Right lobe of liver (tissue), 6 donors: Measurements from ENCODE around the gene DUSP5. TPM values are rescaled to one million over a fixed set of nuclear protein-coding genes. Genes with fewer than 3 reads are reported as not detected.

ENCODE experiments used
- ATAC-seq, 4 donors: fragments of 200-7000 bp; cut with Tn5 transposase; one replicate each; pipeline ENCODE4 v1.9.1; 2020; ENCODE audit warnings: mild to moderate bottlenecking in 4 of 4, moderate library complexity in 4 of 4
- DNase-seq, 3 donors: peaks; one replicate each; pipeline ENCODE4 v3.0.0-alpha.2; 2020
- H3K27ac ChIP-seq, 3 donors: fragments of 200-600 bp; one replicate each; pipeline ENCODE4 v1.8.0; 2022
- H3K27me3 ChIP-seq, 2 donors: fragments of 200-600 bp; one replicate each; pipeline ENCODE4 v1.8.0; 2022
- H3K36me3 ChIP-seq, 4 donors: fragments of 200-600 bp; sonication (generic) in 1 of 4; one replicate each; pipeline versions ENCODE4 v1.5.1 to v1.8.0; 2017 to 2022; ENCODE audit warnings: control low read depth in 1 of 4
- H3K4me1 ChIP-seq, 4 donors: fragments of 200-600 bp; sonication (generic) in 1 of 4; one replicate each; pipeline versions ENCODE4 v1.5.1 to v1.8.0; 2017 to 2022; ENCODE audit warnings: control low read depth in 1 of 4
- H3K4me3 ChIP-seq, 3 donors: fragments of 200-600 bp; one replicate each; pipeline ENCODE4 v1.8.0; 2022
- H3K9me3 ChIP-seq, 4 donors: fragments of 200-600 bp; sonication (generic) in 1 of 4; one replicate each; pipeline versions ENCODE4 v1.5.1 to v1.8.0; 2017 to 2022; ENCODE audit warnings: control low read depth in 1 of 4
- POLR2A ChIP-seq: fragments of 450-650 bp; IDR thresholded peaks from one replicate; pipeline ENCODE4 v1.6.1; 2017; ENCODE audit warnings: antibody characterized with exemption, mild to moderate bottlenecking
- WGBS: methylation state at CpG from one replicate; pipeline ENCODE4 v1.1.6; 2018; ENCODE audit warnings: low coverage, low lambda C conversion rate; ENCODE audit not compliant: insufficient coverage; ENCODE audit errors: missing lambda C conversion rate; 5-methylcytosine and 5-hydroxymethylcytosine counted together
- intact Hi-C, 2 donors: fragments of 100-400 bp; cut with DNase I; formaldehyde crosslinking; loops; one replicate each; pipeline versions ENCODE4 v1.11.2 to v1.14.1; 2022
- total RNA-seq, 6 experiments: library from RNA; depleted of rRNA in 2 of 6; stranded (reverse); fragments of >200 nt in 2 of 6; fragmentation: NEBNext Ultra II Directional in 3 of 6; extraction: Animal tissue kit (Norgen Biotek cat#: 25700) in 3 of 6; gene quantifications; one replicate each; pipeline versions ENCODE4 v1.1.0 to v1.2.4, GENCODE V29; 2016 to 2023
- TF ChIP-seq, protein P1 (sequence below), 4 donors: fragments of 200-600 bp in 3 of 4; fragments of 450-650 bp in 1 of 4; IDR thresholded peaks; one replicate each; pipeline versions ENCODE4 v1.5.1 to v1.8.0; 2016 to 2022; ENCODE audit warnings: antibody characterized with exemption in 4 of 4, mild to moderate bottlenecking in 2 of 4
- donor health status: DM: no; HTN: yes; CAD: no.
- donor health status: DM: no; HTN: no; CAD: no.
- donor health status: DM: no; HTN: no; CAD: no.
- donor health status: DM: no; HTN: yes; CAD: no.
- donor health status: DM: no; HTN: yes; CAD: no.

Gene DUSP5
- total RNA-seq, 6 experiments from 2014 or later = 2.3 to 47.7 (median 10.8) TPM

DNA sequence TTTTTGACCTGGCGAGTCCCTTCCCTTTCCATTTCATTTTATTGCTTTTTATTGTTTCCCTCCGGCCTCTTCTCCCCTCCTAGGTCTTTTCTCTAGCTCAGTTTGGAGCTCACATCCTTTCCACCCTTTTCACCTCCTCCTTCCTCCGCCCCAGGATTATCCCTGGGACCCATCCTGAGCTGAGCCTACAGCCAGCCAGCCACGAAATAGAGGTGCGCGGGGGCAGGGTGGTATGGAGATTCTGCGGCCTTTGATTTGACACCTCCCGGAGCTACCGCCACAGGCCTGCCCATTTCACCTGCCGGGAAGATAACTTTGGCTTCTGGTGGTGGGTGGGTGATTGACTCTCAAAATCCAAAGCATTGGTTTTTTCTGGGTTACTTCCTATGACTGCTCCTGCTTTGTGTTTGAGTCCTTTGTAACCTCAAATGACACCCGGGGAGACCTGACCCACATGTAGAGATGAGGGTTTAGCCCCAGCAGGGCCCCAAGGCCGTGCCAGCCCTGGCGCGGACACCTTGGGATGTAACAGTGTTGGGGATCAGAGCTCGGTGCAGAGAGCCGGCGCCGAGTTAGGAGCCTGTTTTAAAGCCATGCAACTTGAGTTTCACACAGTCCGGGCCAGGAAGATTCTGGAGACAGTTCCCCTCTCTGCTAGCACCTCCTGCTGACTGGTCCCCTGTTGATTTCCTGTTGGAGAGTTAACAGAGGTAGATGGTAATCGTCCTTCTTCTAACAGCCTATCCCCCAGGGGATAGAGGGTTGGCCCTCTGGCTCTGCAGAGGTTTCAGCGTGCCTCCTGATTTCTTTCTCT lies 1.5 kb downstream of the DUSP5 start:
- Histone ChIP-seq H3K9me3 (no peaks in the 10 kb centered on the region), H3K4me1 (peaks cover 0 to 25% (median 6%) of the 10 kb centered on the region in 4 donors), H3K36me3 (no peaks in the 10 kb centered on the region), H3K27ac (peak overlapping the region; percentile 53 to 79 (median 77)), H3K27me3 (no peaks in the 10 kb centered on the region), H3K4me3 (peak overlapping the region; percentile 60 to 91 (median 70))
- intact Hi-C loops = no loop called here
- ATAC-seq = peak in 1 of 4 donors; percentile 4
- TF ChIP-seq, protein P1, sequence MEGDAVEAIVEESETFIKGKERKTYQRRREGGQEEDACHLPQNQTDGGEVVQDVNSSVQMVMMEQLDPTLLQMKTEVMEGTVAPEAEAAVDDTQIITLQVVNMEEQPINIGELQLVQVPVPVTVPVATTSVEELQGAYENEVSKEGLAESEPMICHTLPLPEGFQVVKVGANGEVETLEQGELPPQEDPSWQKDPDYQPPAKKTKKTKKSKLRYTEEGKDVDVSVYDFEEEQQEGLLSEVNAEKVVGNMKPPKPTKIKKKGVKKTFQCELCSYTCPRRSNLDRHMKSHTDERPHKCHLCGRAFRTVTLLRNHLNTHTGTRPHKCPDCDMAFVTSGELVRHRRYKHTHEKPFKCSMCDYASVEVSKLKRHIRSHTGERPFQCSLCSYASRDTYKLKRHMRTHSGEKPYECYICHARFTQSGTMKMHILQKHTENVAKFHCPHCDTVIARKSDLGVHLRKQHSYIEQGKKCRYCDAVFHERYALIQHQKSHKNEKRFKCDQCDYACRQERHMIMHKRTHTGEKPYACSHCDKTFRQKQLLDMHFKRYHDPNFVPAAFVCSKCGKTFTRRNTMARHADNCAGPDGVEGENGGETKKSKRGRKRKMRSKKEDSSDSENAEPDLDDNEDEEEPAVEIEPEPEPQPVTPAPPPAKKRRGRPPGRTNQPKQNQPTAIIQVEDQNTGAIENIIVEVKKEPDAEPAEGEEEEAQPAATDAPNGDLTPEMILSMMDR (IDR thresholded peaks at IDR 0.05) = peak in 1 of 4 donors; percentile 9
- TF ChIP-seq POLR2A = no peak
- no peak for DNase-seq
- 55% methylated on average over 13 of the region's 21 CpGs for WGBS

DNA sequence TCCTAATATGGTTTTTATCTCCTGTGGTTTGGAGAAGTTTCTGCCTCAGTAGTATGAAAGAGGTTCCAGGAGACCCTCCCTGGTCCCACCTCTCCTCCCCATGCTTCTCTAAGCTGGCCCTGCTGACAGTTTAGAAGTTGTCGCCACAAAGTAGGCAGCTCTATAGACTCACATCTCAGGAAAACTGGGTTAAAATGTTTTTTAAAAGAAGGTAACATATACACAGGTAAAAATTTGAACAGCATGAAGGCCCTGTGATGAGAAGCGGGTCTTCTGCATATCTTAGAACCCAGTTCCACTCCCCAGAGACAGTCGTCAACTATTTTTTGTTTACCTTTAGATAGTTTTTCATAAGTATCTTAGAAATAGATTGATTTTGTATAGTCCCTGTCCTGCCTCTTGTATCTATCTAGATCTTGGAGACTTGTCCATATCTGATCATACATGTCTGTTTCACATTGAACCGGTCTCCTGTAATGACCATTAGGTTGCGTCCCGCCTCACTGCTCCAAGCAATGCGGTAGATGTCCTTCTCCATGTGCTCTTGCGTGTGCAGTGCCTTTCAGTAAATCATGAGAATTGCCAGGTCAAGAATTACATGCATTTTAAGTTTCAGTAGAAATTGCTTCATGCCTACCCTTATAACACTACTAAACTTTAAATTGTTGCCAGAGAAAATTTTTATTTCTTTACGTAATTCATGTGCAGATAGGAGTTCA lies 2.2 kb downstream of the DUSP5 start:
- Histone ChIP-seq H3K4me1 (peaks cover 0 to 33% (median 6%) of the 10 kb centered on the region in 4 donors), H3K4me3 (peak overlapping the region; percentile 60 to 91 (median 70)), H3K36me3 (no peaks in the 10 kb centered on the region), H3K27me3 (no peaks in the 10 kb centered on the region), H3K27ac (peak overlapping the region; percentile 53 to 79 (median 77)), H3K9me3 (no peaks in the 10 kb centered on the region)
- ATAC-seq (no peak), DNase-seq (no peak)
- WGBS = 68% methylated on average over 9 of the region's 9 CpGs
- intact Hi-C loops = no loop called here
- TF ChIP-seq, protein P1 (IDR thresholded peaks at IDR 0.05) = no peak
- no peak for TF ChIP-seq POLR2A

DNA sequence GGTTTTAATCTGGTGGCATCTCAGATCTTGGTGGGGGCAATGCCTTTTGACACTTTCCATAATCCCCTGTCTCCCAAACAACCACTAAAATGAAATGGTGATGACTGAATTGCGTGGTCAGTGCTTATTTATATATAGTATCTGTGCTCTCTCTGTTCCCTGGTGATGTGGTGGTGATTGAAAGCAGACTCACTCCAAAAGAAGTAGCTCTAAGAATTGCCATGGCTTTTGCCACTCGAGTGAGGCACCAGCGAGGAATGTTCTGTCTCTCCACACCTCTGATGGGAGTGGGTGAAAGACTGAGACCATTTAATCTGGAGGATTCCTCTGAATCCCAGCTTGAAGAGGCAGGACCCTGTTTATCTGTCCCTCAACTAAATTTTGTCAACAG lies 2.8 kb downstream of the DUSP5 start:
- no peaks in the 10 kb centered on the region for H3K27me3 ChIP-seq
- H3K9me3 ChIP-seq = no peaks in the 10 kb centered on the region
- 40% methylated on average over 1 of the region's 3 CpGs for WGBS
- H3K4me3 ChIP-seq = peak overlapping the region; percentile 60 to 91 (median 70)
- ATAC-seq (no peak), DNase-seq (no peak)
- peak overlapping the region; percentile 24 to 77 (median 53) for H3K27ac ChIP-seq
- no peaks in the 10 kb centered on the region for H3K36me3 ChIP-seq
- no peak for TF ChIP-seq POLR2A
- TF ChIP-seq, protein P1 (IDR thresholded peaks at IDR 0.05) = no peak
- H3K4me1 ChIP-seq = peaks cover 0 to 38% (median 6%) of the 10 kb centered on the region in 4 donors
- intact Hi-C loops = no loop called here

DNA sequence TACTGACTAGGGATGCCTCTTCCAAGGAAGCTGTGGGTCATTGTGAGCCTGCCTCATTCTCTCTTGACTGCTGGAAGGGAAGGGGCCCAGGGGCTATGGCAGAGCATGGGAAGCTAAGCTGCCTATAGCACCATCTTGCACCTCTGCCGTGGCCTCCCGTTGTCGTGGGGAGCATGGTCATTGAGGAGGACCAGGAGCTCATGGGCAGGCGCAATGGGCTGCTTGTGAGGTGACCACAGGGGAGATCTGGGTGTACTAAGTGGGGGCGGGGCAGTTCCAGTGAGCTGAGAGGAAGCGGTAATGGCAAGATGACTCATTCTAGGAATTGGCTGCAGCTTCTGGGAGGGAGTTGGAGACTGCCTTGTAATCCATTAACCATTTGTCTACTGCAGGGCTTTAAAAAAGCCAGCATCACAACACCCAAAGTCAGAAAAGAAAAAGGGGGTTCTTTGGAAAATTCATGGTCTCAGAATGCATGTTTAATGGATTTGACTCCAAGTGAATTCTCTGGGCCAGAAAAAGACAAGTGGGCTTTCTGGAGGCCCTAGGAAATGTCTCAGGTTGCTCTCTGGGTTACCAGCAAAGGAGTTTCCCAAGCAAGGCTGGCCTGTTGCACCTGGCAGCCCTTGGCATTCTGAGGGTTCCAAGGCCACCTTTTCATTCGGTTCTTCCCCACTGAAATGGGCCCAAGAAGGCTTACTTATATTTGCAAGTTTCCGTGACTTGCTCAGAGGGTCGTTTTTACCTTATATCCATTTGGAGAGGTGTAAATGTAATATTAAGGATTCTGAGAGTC lies 3.6 kb downstream of the DUSP5 start:
- DNase-seq (peak; percentile 63 to 90 (median 76)), ATAC-seq (peak; percentile 3 to 51 (median 34))
- WGBS = 24% methylated on average over 8 of the region's 9 CpGs
- intact Hi-C loops = no loop called here
- Histone ChIP-seq H3K27me3 (no peaks in the 10 kb centered on the region), H3K9me3 (no peaks in the 10 kb centered on the region), H3K36me3 (no peaks in the 10 kb centered on the region), H3K27ac (peak overlapping the region; percentile 24 to 77 (median 53)), H3K4me3 (peak overlapping the region; percentile 60 to 91 (median 70)), H3K4me1 (peaks cover 0 to 37% (median 6%) of the 10 kb centered on the region in 4 donors)
- peak; percentile 49 for TF ChIP-seq POLR2A
- TF ChIP-seq, protein P1 (IDR thresholded peaks at IDR 0.05) = no peak
